Fibroblast of skin of right quadriceps (primary cell): ENCODE measurements around the gene LDHAL6B.

Experiments used
- DNase-seq: peaks from one replicate; pipeline ENCODE4 v3.0.0-alpha.2; 2013

LDHAL6B gene

GRCh38 chr15:59255680-59256336, 49.2 kb downstream of the LDHAL6B start:
- DNase-seq: no peak

DNA sequence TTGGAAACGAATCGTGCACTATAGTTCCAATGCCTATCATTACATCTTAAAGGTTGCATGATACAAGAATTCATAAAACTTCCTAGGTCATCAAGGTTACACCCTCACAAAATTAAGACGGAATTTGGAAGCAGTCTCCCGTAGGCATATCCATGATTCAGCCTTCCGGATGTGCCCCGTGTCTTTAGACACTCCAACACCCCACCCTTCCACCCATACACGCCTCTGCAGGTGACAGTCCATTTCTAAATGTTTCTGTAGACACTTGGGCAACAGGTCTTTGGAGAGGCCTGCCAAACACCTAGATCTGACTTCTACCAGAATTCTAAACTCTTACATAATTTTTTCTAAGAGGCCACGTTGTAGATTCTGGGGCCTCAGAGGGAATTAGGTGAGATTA, 49.8 kb downstream of the LDHAL6B start:
- DNase-seq: no peak

DNA sequence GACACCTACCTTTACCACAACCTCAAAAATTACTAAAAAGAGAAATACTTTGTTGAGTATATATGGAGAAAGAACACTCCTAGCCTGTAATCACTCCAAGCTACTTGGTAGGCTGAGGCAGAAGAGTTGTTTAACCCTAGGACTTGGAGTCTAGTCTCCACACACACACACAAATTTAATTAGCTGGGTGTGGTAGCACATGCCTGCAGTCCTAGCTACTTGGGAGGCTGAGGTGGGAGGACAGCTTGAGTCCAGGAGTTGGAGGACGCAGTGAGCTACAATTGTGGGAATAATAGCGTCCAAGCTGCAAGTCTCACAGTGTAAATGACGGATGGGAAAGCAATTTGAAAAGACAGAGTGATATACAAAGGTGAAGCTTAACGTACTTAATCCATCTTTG, 50.5 kb downstream of the LDHAL6B start:
- DNase-seq: no peak
